ENCODE measurements around the gene PLA2G6. TPM values are rescaled to one million over a fixed set of nuclear protein-coding genes. Genes with fewer than 3 reads are reported as not detected.

Gene PLA2G6
- total RNA-seq, 6 donors from 2014 or later, result 21.1 to 295 (median 47.5) TPM

- H3K27ac ChIP-seq, result no peak overlapping the region
- H3K36me3 ChIP-seq, result no peaks in the 10 kb centered on the region
- peaks cover 4 to 10% (median 7%) of the 10 kb centered on the region in 4 donors for H3K4me1 ChIP-seq
- no peaks in the 10 kb centered on the region for H3K9me3 ChIP-seq
- H3K27me3 ChIP-seq, result no peaks in the 10 kb centered on the region
- 61 to 81% methylated on average over 18 to 30 of the region's 32 CpGs for WGBS, 2 donors
- TF ChIP-seq CTCF (IDR thresholded peaks at IDR 0.05) (peak in 1 of 6 experiments; percentile 18), EP300 (IDR thresholded peaks at IDR 0.05) (no peak)
- peak in 1 of 2 donors; percentile 68 for DNase-seq
- no peak overlapping the region for H3K4me3 ChIP-seq
- peak; percentile 50 to 64 for ATAC-seq (ENCODE audit: low FRiP score in 2 of 2)
Observed at GRCh38 chr22:38097557-38098409, 83.8 kb downstream of the PLA2G6 start.

GRCh38 chr22:38097058-38097457, 84.6 kb downstream of the PLA2G6 start:
- ATAC-seq (ENCODE audit: low FRiP score in 2 of 2) (no peak), DNase-seq (peak in 1 of 2 donors; percentile 46)
- Histone ChIP-seq H3K4me3 (no peak overlapping the region), H3K27me3 (no peaks in the 10 kb centered on the region), H3K9me3 (no peaks in the 10 kb centered on the region), H3K36me3 (no peaks in the 10 kb centered on the region), H3K4me1 (peaks cover 4 to 10% (median 7%) of the 10 kb centered on the region in 4 donors), H3K27ac (no peak overlapping the region)
- TF ChIP-seq POLR2A (IDR thresholded peaks at IDR 0.05) (no peak), POLR2AphosphoS5 (IDR thresholded peaks at IDR 0.05) (no peak), CTCF (IDR thresholded peaks at IDR 0.05) (no peak), EP300 (IDR thresholded peaks at IDR 0.05) (no peak)
- WGBS, 2 donors, result 87 to 94% methylated on average over 14 to 15 of the region's 15 CpGs

- peak in 1 of 2 donors; percentile 23 for ATAC-seq (ENCODE audit: low FRiP score in 2 of 2)
- peak overlapping the region in 2 of 4 donors; percentile 20 to 29 for H3K4me3 ChIP-seq
- peak in 1 of 2 donors; percentile 85 for DNase-seq
- H3K36me3 ChIP-seq, result no peaks in the 10 kb centered on the region
- H3K9me3 ChIP-seq, result no peaks in the 10 kb centered on the region
- TF ChIP-seq POLR2AphosphoS5 (IDR thresholded peaks at IDR 0.05) (no peak), POLR2A (IDR thresholded peaks at IDR 0.05) (no peak), CTCF (IDR thresholded peaks at IDR 0.05) (no peak), EP300 (IDR thresholded peaks at IDR 0.05) (no peak)
- H3K27me3 ChIP-seq, result peaks cover 0 to 12% (median 7%) of the 10 kb centered on the region in 4 donors
- H3K4me1 ChIP-seq, result peaks cover 8 to 14% (median 11%) of the 10 kb centered on the region in 4 donors
- no peak overlapping the region for H3K27ac ChIP-seq
- 60 to 85% methylated on average over 4 to 14 of the region's 34 CpGs for WGBS, 2 donors
Observed at GRCh38 chr22:38089474-38089851, 92.2 kb downstream of the PLA2G6 start.

- peak in 1 of 2 donors; percentile 77 for ATAC-seq (ENCODE audit: low FRiP score in 2 of 2)
- WGBS, 2 donors, result 29 to 62% methylated on average over 16 to 22 of the region's 85 CpGs
- TF ChIP-seq POLR2A (IDR thresholded peaks at IDR 0.05), result no peak
- no peak for TF ChIP-seq POLR2AphosphoS5 (IDR thresholded peaks at IDR 0.05)
Observed at GRCh38 chr22:38088629-38089473, 92.8 kb downstream of the PLA2G6 start.

GRCh38 chr22:38087855-38088254, 93.8 kb downstream of the PLA2G6 start:
- WGBS, 2 donors, result 91 to 96% methylated on average over 12 of the region's 12 CpGs
- DNase-seq (peak in 1 of 2 donors; percentile 70), ATAC-seq (ENCODE audit: low FRiP score in 2 of 2) (no peak)
- TF ChIP-seq POLR2AphosphoS5 (IDR thresholded peaks at IDR 0.05) (no peak), CTCF (IDR thresholded peaks at IDR 0.05) (no peak), EP300 (IDR thresholded peaks at IDR 0.05) (no peak), POLR2A (IDR thresholded peaks at IDR 0.05) (no peak)
- no peak overlapping the region for H3K27ac ChIP-seq
- H3K4me3 ChIP-seq, result no peak overlapping the region
- H3K4me1 ChIP-seq, result peaks cover 8 to 17% (median 11%) of the 10 kb centered on the region in 4 donors
- peaks cover 0 to 14% (median 8%) of the 10 kb centered on the region in 4 donors for H3K27me3 ChIP-seq
- no peaks in the 10 kb centered on the region for H3K9me3 ChIP-seq
- H3K36me3 ChIP-seq, result no peaks in the 10 kb centered on the region

More at GRCh38 chr22:38088629-38089473, 92.8 kb downstream of the PLA2G6 start:
- peaks cover 8 to 14% (median 11%) of the 10 kb centered on the region in 4 donors for H3K4me1 ChIP-seq
- H3K27me3 ChIP-seq, result peaks cover 0 to 12% (median 7%) of the 10 kb centered on the region in 4 donors
- H3K36me3 ChIP-seq, result no peaks in the 10 kb centered on the region
- H3K4me3 ChIP-seq, result peak overlapping the region in 3 of 4 donors; percentile 20 to 33 (median 29)
- H3K27ac ChIP-seq, result no peak overlapping the region
- H3K9me3 ChIP-seq, result no peaks in the 10 kb centered on the region
- peak in 1 of 2 donors; percentile 84 for DNase-seq

All from upper lobe of left lung (tissue), 6 donors.